Hematopoietic multipotent progenitor cell treated with erythropoietin and hydrocortisone succinate and interleukin-3 and kit ligand, for 8 days (in vitro differentiated cells): ENCODE measurements around the gene PAM16.
A peak's percentile ranks its signal among the peaks of the same experiment; 100 is the strongest.

Source experiments
- DNase-seq: peaks from one replicate; pipeline ENCODE4 v3.0.0-alpha.2; 2015

The PAM16 gene

GRCh38 chr16:4317532-4318450, 33.3 kb downstream of the PAM16 start:
- no peak for DNase-seq

GRCh38 chr16:4316864-4317531, 34.1 kb downstream of the PAM16 start:
- DNase-seq, result no peak

GRCh38 chr16:4316108-4316863, 34.8 kb downstream of the PAM16 start:
- no peak for DNase-seq

- no peak for DNase-seq
These were observed 35.7 kb downstream of the PAM16 start, which contains the start of gene GLIS2 for GRCh38 chr16:4315186-4316107. GLIS2 (plus strand) TSS chr16:4316067; CDS start chr16:4332281, 16,214 bp downstream.

GRCh38 chr16:4314532-4315185, 36.5 kb downstream of the PAM16 start:
- no peak for DNase-seq

GRCh38 chr16:4313563-4314531, 37.3 kb downstream of the PAM16 start:
- DNase-seq, result peak; percentile 21

- peak; percentile 79 for DNase-seq
These were observed 41.3 kb downstream of the PAM16 start for GRCh38 chr16:4309833-4310266.

- DNase-seq, result no peak
These were observed 41.9 kb downstream of the PAM16 start for GRCh38 chr16:4309102-4309832.

- peak; percentile 96 for DNase-seq
These were observed 43.7 kb downstream of the PAM16 start for GRCh38 chr16:4307215-4308037.

GRCh38 chr16:4306470-4307214, 44.5 kb downstream of the PAM16 start:
- no peak for DNase-seq

GRCh38 chr16:4303973-4304372, 47.1 kb downstream of the PAM16 start:
- DNase-seq, result no peak

- no peak for DNase-seq
These were observed 49.2 kb downstream of the PAM16 start for GRCh38 chr16:4301968-4302367.

- DNase-seq, result no peak
These were observed 49.9 kb downstream of the PAM16 start for GRCh38 chr16:4301177-4301576.

- DNase-seq, result no peak
These were observed 52.2 kb downstream of the PAM16 start for GRCh38 chr16:4298761-4299522.

GRCh38 chr16:4297480-4297879, 53.6 kb downstream of the PAM16 start:
- DNase-seq, result no peak

- no peak for DNase-seq
These were observed 55.5 kb downstream of the PAM16 start for GRCh38 chr16:4295581-4295980.

GRCh38 chr16:4293822-4294457, 57.2 kb downstream of the PAM16 start:
- no peak for DNase-seq
